Measurements from ENCODE around the gene LTB4R2.

DNA sequence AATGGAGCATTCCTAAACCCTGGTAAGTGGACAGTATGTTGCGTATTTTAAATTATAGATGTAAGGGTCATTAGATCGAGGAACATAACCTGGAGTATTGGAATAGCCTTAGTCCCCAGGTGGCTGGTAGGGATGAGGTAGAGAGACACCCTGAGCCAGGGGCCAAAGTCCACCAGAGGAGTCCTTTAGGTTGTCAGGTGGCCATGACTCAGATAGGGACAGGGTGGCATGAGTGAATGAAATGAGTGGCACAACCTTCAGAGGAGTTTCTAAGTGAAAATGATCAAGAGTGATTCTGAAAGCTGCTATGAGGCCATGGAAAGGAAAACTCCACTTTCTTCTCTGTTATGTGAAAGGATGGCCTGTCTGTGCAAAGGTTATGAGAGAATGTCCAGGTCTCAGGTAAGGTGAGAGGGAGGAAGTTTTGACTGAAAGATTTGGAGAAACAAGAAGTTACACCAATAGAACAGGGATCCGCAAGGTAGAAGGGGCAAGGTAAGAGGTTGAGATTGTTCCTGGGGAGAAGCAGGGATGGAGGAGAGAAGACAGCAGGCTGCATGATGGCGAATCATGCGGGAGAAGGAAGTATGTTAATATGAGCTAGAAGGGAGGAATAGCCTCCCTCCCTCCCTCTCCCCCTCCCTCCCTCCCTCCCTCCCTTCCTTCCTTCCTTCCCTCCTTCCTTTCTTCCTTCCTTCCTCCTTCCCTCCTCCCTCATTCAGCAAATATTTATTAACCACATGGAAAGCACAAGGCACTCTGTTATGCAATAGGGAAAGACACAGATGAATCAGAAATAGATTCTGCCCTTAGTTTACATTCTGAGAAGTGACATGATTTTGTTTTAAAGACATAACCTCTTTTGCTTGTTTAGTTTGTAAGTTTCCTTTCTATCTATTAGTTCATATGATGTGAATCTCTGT lies 43.9 kb downstream of the LTB4R2 start:
- TF ChIP-seq, protein P1, sequence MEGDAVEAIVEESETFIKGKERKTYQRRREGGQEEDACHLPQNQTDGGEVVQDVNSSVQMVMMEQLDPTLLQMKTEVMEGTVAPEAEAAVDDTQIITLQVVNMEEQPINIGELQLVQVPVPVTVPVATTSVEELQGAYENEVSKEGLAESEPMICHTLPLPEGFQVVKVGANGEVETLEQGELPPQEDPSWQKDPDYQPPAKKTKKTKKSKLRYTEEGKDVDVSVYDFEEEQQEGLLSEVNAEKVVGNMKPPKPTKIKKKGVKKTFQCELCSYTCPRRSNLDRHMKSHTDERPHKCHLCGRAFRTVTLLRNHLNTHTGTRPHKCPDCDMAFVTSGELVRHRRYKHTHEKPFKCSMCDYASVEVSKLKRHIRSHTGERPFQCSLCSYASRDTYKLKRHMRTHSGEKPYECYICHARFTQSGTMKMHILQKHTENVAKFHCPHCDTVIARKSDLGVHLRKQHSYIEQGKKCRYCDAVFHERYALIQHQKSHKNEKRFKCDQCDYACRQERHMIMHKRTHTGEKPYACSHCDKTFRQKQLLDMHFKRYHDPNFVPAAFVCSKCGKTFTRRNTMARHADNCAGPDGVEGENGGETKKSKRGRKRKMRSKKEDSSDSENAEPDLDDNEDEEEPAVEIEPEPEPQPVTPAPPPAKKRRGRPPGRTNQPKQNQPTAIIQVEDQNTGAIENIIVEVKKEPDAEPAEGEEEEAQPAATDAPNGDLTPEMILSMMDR (IDR thresholded peaks at IDR 0.05) = no peak
- no peak for TF ChIP-seq KAT7 (CRISPR knock-in tag; IDR thresholded peaks at IDR 0.05; ENCODE audit: borderline replicate concordance)
- TF ChIP-seq NR2C2 (CRISPR knock-in tag; IDR thresholded peaks at IDR 0.05) = no peak
- TF ChIP-seq CREB1 (CRISPR knock-in tag; IDR thresholded peaks at IDR 0.05) = no peak
- no peak for TF ChIP-seq CBFB (CRISPR knock-in tag; IDR thresholded peaks at IDR 0.05; ENCODE audit: low read depth)
- TF ChIP-seq, protein P2, sequence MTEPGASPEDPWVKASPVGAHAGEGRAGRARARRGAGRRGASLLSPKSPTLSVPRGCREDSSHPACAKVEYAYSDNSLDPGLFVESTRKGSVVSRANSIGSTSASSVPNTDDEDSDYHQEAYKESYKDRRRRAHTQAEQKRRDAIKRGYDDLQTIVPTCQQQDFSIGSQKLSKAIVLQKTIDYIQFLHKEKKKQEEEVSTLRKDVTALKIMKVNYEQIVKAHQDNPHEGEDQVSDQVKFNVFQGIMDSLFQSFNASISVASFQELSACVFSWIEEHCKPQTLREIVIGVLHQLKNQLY (CRISPR knock-in tag; IDR thresholded peaks at IDR 0.05) = no peak
- TF ChIP-seq RELA (CRISPR knock-in tag; IDR thresholded peaks at IDR 0.05; ENCODE audit: borderline replicate concordance) = no peak
- TF ChIP-seq GABPB1 (CRISPR knock-in tag; IDR thresholded peaks at IDR 0.05) = no peak
- no peak for TF ChIP-seq FOXP1 (CRISPR knock-in tag; IDR thresholded peaks at IDR 0.05; ENCODE audit: borderline replicate concordance)
- TF ChIP-seq, protein P3, sequence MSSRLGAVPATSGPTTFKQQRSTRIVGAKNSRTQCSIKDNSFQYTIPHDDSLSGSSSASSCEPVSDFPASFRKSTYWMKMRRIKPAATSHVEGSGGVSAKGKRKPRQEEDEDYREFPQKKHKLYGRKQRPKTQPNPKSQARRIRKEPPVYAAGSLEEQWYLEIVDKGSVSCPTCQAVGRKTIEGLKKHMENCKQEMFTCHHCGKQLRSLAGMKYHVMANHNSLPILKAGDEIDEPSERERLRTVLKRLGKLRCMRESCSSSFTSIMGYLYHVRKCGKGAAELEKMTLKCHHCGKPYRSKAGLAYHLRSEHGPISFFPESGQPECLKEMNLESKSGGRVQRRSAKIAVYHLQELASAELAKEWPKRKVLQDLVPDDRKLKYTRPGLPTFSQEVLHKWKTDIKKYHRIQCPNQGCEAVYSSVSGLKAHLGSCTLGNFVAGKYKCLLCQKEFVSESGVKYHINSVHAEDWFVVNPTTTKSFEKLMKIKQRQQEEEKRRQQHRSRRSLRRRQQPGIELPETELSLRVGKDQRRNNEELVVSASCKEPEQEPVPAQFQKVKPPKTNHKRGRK (CRISPR knock-in tag; IDR thresholded peaks at IDR 0.05; ENCODE audit: borderline replicate concordance) = no peak
- TF ChIP-seq NFATC4 (CRISPR knock-in tag; IDR thresholded peaks at IDR 0.05) = no peak
- no peak for TF ChIP-seq ZNF232 (CRISPR knock-in tag; IDR thresholded peaks at IDR 0.05)
- TF ChIP-seq FOXJ3 (CRISPR knock-in tag; IDR thresholded peaks at IDR 0.05; ENCODE audit: borderline replicate concordance) = no peak

Measured in WTC11 (cell line).